ENCODE measurements around the gene PMIS2. TPM values are rescaled to one million over a fixed set of nuclear protein-coding genes. Genes with fewer than 3 reads are reported as not detected.
"Not testable (repeated sequence)": the region's sequence is repeated elsewhere in the genome, so short reads cannot be mapped to it uniquely, and the experiment has no call there.

Gene PMIS2
- total RNA-seq, 1 experiment from 2014 or later = not detected

DNA sequence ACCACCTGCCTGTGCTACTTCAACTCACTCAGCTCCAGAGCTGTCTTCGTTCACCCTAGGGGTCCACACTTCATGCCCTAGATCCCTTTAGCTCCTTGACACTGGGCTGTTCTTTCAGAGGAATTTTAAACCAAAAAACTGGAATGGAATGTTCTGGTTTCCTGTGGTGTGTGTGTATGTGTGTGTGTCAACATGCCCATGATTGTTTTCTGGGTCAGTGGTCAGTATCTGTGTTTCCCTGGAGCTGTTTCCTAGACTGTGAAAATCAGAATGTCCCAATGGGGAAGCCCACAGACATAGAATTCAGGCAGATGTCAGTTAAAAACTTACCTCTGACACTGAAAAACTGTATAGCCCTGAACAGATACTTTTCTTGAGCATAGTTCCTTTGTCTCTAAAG, 1.3 kb downstream of the PMIS2 start:
- H3K9me3 Mint-ChIP-seq (ENCODE audit: unreplicated experiment) = no peaks in the 10 kb centered on the region
- POLR2A ChIA-PET = interaction anchor here (0.7 kb wide), 2 partner anchors 131 to 158 kb away, joined by 3 read pairs; no protein-coding TSS in a partner anchor
- TF ChIP-seq, protein P1, sequence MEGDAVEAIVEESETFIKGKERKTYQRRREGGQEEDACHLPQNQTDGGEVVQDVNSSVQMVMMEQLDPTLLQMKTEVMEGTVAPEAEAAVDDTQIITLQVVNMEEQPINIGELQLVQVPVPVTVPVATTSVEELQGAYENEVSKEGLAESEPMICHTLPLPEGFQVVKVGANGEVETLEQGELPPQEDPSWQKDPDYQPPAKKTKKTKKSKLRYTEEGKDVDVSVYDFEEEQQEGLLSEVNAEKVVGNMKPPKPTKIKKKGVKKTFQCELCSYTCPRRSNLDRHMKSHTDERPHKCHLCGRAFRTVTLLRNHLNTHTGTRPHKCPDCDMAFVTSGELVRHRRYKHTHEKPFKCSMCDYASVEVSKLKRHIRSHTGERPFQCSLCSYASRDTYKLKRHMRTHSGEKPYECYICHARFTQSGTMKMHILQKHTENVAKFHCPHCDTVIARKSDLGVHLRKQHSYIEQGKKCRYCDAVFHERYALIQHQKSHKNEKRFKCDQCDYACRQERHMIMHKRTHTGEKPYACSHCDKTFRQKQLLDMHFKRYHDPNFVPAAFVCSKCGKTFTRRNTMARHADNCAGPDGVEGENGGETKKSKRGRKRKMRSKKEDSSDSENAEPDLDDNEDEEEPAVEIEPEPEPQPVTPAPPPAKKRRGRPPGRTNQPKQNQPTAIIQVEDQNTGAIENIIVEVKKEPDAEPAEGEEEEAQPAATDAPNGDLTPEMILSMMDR (IDR thresholded peaks at IDR 0.05; ENCODE audit: unreplicated experiment) = no peak
- CTCF ChIA-PET = interaction anchor here (1.1 to 1.2 kb wide), 2 partner anchors 38 to 235 kb away, joined by 3 to 5 read pairs; no protein-coding TSS in a partner anchor
- no peaks in the 10 kb centered on the region for H3K36me3 Mint-ChIP-seq (ENCODE audit: insufficient read depth, unreplicated experiment)
- H3K4me3 Mint-ChIP-seq (ENCODE audit: unreplicated experiment) = no peak overlapping the region
- intact Hi-C loops (cut with micrococcal nuclease) = no loop called here
- H3K27ac Mint-ChIP-seq (ENCODE audit: low read depth, unreplicated experiment) = no peak overlapping the region
- peaks cover 27% of the 10 kb centered on the region for H3K27me3 Mint-ChIP-seq (ENCODE audit: insufficient read depth, unreplicated experiment)
- no peaks in the 10 kb centered on the region for H3K4me1 Mint-ChIP-seq (ENCODE audit: insufficient read depth, unreplicated experiment)
- DNase-seq (ENCODE audit: unreplicated experiment) = no peak
- no TSS peak for BruUV-seq (replicated peaks)

DNA sequence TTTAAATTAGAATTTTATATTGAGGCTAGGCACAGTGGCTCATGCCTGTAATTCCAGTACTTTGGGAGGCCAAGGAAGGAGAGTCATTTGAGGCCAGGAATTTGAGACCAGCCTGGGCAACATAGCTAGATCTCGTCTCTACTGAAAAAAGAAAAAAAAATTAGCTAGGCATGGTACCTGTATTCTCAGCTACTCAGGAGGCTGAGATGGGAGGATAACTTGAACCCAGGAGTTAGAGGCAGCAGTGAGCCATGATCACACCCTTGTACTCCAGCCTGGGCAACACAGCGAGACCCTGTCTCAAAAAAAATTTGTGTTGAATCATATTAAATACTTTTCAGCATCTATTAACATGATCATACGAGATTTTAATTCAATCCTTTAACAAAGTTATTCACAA, 4.9 kb downstream of the PMIS2 start:
- no peaks in the 10 kb centered on the region for H3K9me3 Mint-ChIP-seq (ENCODE audit: unreplicated experiment)
- POLR2A ChIA-PET = no interaction called here

DNA sequence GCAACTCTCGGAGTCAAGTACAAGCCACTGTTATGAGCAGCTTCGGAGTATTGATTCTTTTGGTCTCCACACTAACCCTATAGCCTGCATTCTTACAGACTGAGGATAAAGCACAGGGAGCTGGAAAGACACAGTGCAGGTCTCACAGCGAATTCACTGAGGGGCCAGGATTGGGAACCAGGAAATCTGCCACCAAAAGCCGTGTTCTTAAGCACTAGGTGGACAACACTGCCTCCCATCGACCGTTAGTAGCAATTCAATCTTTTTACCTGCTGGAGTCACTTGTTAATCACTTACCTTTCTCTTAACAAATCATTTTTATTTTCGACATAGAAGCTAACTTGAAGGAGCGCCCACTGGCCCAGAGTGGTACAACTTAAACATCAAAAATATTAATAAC, 6.3 kb downstream of the PMIS2 start:
- ChIA-PET POLR2A (no interaction called here), CTCF (interaction anchor here (0.6 to 3.4 kb wide), 12 partner anchors 8 to 329 kb away, joined by 3 to 15 read pairs (median 6); partner anchors contain the start of gene DMKN)
- peaks cover 11% of the 10 kb centered on the region for H3K27me3 Mint-ChIP-seq (ENCODE audit: insufficient read depth, unreplicated experiment)
- H3K4me1 Mint-ChIP-seq (ENCODE audit: insufficient read depth, unreplicated experiment) = no peaks in the 10 kb centered on the region
- H3K4me3 Mint-ChIP-seq (ENCODE audit: unreplicated experiment) = no peak overlapping the region
- H3K36me3 Mint-ChIP-seq (ENCODE audit: insufficient read depth, unreplicated experiment) = no peaks in the 10 kb centered on the region
- peak; percentile 61 for DNase-seq (ENCODE audit: unreplicated experiment)
- H3K9me3 Mint-ChIP-seq (ENCODE audit: unreplicated experiment) = no peaks in the 10 kb centered on the region
- BruUV-seq (replicated peaks) = no TSS peak
- H3K27ac Mint-ChIP-seq (ENCODE audit: low read depth, unreplicated experiment) = no peak overlapping the region
- intact Hi-C loops (cut with micrococcal nuclease) = no loop called here
- TF ChIP-seq, protein P1 (IDR thresholded peaks at IDR 0.05; ENCODE audit: unreplicated experiment) = peak; percentile 54

More for the DNA sequence above, 4.9 kb downstream of the PMIS2 start:
- CTCF ChIA-PET = interaction anchor here (1.4 to 3.4 kb wide), 3 partner anchors 22 to 43 kb away, joined by 4 to 15 read pairs (median 7); partner anchors contain the start of gene HAUS5
- TF ChIP-seq, protein P1 (IDR thresholded peaks at IDR 0.05; ENCODE audit: unreplicated experiment) = no peak
- DNase-seq (ENCODE audit: unreplicated experiment) = no peak
- intact Hi-C loops (cut with micrococcal nuclease) = no loop called here
- H3K4me3 Mint-ChIP-seq (ENCODE audit: unreplicated experiment) = no peak overlapping the region
- H3K27me3 Mint-ChIP-seq (ENCODE audit: insufficient read depth, unreplicated experiment) = no peaks in the 10 kb centered on the region
- no peaks in the 10 kb centered on the region for H3K36me3 Mint-ChIP-seq (ENCODE audit: insufficient read depth, unreplicated experiment)
- H3K27ac Mint-ChIP-seq (ENCODE audit: low read depth, unreplicated experiment) = no peak overlapping the region
- H3K4me1 Mint-ChIP-seq (ENCODE audit: insufficient read depth, unreplicated experiment) = no peaks in the 10 kb centered on the region
- no TSS peak for BruUV-seq (replicated peaks)

DNA sequence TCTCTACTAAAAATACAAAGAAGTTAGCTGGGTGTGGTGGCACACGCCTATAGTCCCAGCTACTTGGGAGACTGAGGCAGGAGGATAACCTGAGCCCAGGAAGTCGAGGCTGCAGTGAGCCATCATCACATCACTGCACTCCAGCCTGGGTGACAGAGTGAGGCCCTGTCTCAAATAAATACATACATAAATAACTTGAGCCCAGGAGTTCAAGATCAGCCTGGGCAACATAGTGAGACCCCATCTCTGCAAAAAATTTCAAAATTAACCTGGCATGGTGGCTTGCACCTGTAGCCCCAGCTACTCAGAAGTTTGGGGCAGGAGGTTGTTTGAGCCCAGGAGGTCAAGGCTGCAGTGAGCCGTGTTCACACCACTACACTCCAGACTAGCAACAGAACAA, 9.1 kb downstream of the PMIS2 start:
- H3K4me1 Mint-ChIP-seq (ENCODE audit: insufficient read depth, unreplicated experiment); DNase-seq (ENCODE audit: unreplicated experiment); POLR2A ChIA-PET; intact Hi-C loops (cut with micrococcal nuclease); BruUV-seq (replicated peaks); H3K9me3 Mint-ChIP-seq (ENCODE audit: unreplicated experiment); H3K36me3 Mint-ChIP-seq (ENCODE audit: insufficient read depth, unreplicated experiment); H3K4me3 Mint-ChIP-seq (ENCODE audit: unreplicated experiment); H3K27ac Mint-ChIP-seq (ENCODE audit: low read depth, unreplicated experiment): not testable (repeated sequence)
- CTCF ChIA-PET = interaction anchor here (0.7 kb wide), 1 partner anchor 419 kb away, joined by 4 read pairs; no protein-coding TSS in a partner anchor
- peaks cover 17% of the 10 kb centered on the region for H3K27me3 Mint-ChIP-seq (ENCODE audit: insufficient read depth, unreplicated experiment)

DNA sequence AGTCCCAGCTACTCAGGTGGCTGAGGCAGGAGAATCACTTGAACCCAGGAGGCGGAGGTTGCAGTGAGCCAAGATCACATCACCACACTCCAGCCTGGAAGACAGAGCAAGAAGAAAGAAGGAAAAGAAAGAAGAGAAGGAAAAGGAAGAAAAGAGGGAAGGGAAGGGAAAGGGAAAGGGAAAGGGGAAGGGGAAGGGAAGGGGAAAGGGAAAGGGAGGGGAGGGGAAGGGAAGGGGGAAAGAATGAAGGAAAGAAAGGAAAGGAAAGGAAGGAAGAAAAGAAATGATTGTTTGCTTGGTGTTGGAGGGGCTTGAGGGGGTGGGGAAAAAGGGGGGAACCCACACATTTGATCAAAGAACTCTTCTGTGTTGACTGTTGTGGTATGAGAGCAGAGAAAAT, 10.0 kb downstream of the PMIS2 start:
- POLR2A ChIA-PET = no interaction called here
- Mint-ChIP-seq H3K36me3 (ENCODE audit: insufficient read depth, unreplicated experiment) (no peaks in the 10 kb centered on the region), H3K4me1 (ENCODE audit: insufficient read depth, unreplicated experiment) (no peaks in the 10 kb centered on the region), H3K9me3 (ENCODE audit: unreplicated experiment) (no peaks in the 10 kb centered on the region), H3K4me3 (ENCODE audit: unreplicated experiment) (no peak overlapping the region), H3K27me3 (ENCODE audit: insufficient read depth, unreplicated experiment) (peaks cover 17% of the 10 kb centered on the region), H3K27ac (ENCODE audit: low read depth, unreplicated experiment) (no peak overlapping the region)
- intact Hi-C loops (cut with micrococcal nuclease) = no loop called here
- TF ChIP-seq, protein P1 (IDR thresholded peaks at IDR 0.05; ENCODE audit: unreplicated experiment) = no peak
- no TSS peak for BruUV-seq (replicated peaks)
- CTCF ChIA-PET = interaction anchor here (0.7 kb wide), 1 partner anchor 666 kb away, joined by 3 read pairs; no protein-coding TSS in a partner anchor
- no peak for DNase-seq (ENCODE audit: unreplicated experiment)

Data from MCF 10A (cell line).